Measurements from ENCODE around the gene PTPRD. TPM values are rescaled to one million over a fixed set of nuclear protein-coding genes. Genes with fewer than 3 reads are reported as not detected.
A peak's percentile ranks its signal among the peaks of the same experiment; 100 is the strongest.

PTPRD gene
- total RNA-seq, 2 experiments from 2014 or later = 0.03 TPM; not detected in 1

DNA sequence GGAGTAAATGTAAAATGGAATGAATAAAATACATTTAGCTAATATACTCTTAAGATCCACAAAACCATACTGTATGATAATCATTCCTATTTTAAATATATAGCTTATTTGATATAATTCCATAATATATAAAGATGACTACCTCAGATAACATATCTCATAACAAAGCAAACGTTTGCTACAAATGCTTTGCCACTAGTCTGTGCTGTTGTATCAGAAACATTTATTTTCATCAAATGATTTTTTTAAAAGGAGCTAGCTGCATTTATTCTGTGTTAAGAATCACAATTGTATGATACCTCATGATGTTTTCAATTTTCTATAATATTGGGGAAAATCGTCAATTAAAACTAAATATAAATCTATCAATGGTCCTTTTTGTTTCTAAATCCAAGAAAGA lies 567.2 kb downstream of the PTPRD start:
- no peak overlapping the region for H3K4me2 ChIP-seq (ENCODE audit: low read length)
- intact Hi-C loops (cut with micrococcal nuclease; ENCODE audit: unreplicated experiment) = no loop called here
- CTCF ChIA-PET (ENCODE audit: unreplicated experiment) = no interaction called here
- H3K9me3 ChIP-seq (ENCODE audit: low read length) = no peaks in the 10 kb centered on the region
- no peaks in the 10 kb centered on the region for H3K4me1 ChIP-seq (ENCODE audit: insufficient read depth, low read length, poor library complexity, severe bottlenecking)
- no peaks in the 10 kb centered on the region for H4K20me1 ChIP-seq (ENCODE audit: insufficient read depth, low read length)
- no peak for TF ChIP-seq EZH2phosphoT487 (IDR thresholded peaks at IDR 0.05; ENCODE audit: borderline replicate concordance, low read depth, low read length)
- TF ChIP-seq, protein P1, sequence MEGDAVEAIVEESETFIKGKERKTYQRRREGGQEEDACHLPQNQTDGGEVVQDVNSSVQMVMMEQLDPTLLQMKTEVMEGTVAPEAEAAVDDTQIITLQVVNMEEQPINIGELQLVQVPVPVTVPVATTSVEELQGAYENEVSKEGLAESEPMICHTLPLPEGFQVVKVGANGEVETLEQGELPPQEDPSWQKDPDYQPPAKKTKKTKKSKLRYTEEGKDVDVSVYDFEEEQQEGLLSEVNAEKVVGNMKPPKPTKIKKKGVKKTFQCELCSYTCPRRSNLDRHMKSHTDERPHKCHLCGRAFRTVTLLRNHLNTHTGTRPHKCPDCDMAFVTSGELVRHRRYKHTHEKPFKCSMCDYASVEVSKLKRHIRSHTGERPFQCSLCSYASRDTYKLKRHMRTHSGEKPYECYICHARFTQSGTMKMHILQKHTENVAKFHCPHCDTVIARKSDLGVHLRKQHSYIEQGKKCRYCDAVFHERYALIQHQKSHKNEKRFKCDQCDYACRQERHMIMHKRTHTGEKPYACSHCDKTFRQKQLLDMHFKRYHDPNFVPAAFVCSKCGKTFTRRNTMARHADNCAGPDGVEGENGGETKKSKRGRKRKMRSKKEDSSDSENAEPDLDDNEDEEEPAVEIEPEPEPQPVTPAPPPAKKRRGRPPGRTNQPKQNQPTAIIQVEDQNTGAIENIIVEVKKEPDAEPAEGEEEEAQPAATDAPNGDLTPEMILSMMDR (conservative IDR thresholded peaks at IDR 0.05; ENCODE audit: low read length) = peak; percentile 63
- no peaks in the 10 kb centered on the region for H3K36me3 ChIP-seq (ENCODE audit: insufficient read depth, low read length)
- no TSS peak for BruUV-seq (replicated peaks)
- H3K4me3 ChIP-seq (ENCODE audit: low read depth, low read length, poor library complexity, severe bottlenecking) = no peak overlapping the region
- no peak overlapping the region for H3K27ac ChIP-seq (ENCODE audit: low read depth, low read length, poor library complexity, severe bottlenecking)
- H3K79me2 ChIP-seq (ENCODE audit: insufficient read depth, low read depth, low read length) = no peaks in the 10 kb centered on the region
- no peaks in the 10 kb centered on the region for H3K9me2 ChIP-seq (ENCODE audit: insufficient read depth, low read length)
- DNase-seq (ENCODE audit: low spot score) = peak; percentile 4
- POLR2A ChIA-PET = interaction anchor here (0.7 to 1.0 kb wide), 2 partner anchors 20 to 65 kb away, joined by 3 read pairs; no protein-coding TSS in a partner anchor
- no peak overlapping the region for H2AFZ ChIP-seq (ENCODE audit: low read length)

DNA sequence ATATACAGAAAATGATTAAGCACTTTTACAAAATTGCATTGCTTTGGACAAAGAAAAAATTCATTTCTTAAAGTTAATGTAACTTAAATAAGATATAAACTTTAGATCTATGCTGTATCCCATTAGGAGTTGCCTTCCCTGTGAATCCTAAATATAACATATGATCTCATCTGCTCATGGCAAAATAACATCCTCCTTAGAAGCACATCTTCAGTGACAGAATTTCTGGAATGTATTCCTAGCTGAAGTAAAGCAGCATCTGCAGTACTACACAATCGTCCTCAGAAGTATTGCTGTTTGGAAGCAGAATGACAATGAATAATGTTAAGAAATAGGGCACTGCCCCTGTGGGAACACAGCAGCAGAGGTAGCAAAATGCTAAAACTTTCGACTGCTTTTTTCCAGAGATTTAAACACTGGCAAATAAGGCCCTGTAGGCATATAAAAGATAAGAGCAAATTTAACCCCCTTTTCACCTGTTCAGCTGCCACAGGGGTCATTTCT lies 571.0 kb downstream of the PTPRD start:
- H4K20me1 ChIP-seq (ENCODE audit: insufficient read depth, low read length) = no peaks in the 10 kb centered on the region
- no peak overlapping the region for H3K4me2 ChIP-seq (ENCODE audit: low read length)
- H3K9me3 ChIP-seq (ENCODE audit: low read length) = no peaks in the 10 kb centered on the region
- no peak overlapping the region for H2AFZ ChIP-seq (ENCODE audit: low read length)
- DNase-seq (ENCODE audit: low spot score) = no peak
- TF ChIP-seq EZH2phosphoT487 (IDR thresholded peaks at IDR 0.05; ENCODE audit: borderline replicate concordance, low read depth, low read length) = no peak
- TF ChIP-seq, protein P1 (conservative IDR thresholded peaks at IDR 0.05; ENCODE audit: low read length) = no peak
- H3K79me2 ChIP-seq (ENCODE audit: insufficient read depth, low read depth, low read length) = no peaks in the 10 kb centered on the region
- no peak overlapping the region for H3K4me3 ChIP-seq (ENCODE audit: low read depth, low read length, poor library complexity, severe bottlenecking)
- ChIA-PET CTCF (ENCODE audit: unreplicated experiment) (no interaction called here), POLR2A (no interaction called here)
- H3K4me1 ChIP-seq (ENCODE audit: insufficient read depth, low read length, poor library complexity, severe bottlenecking) = no peaks in the 10 kb centered on the region
- H3K36me3 ChIP-seq (ENCODE audit: insufficient read depth, low read length) = no peaks in the 10 kb centered on the region
- no peaks in the 10 kb centered on the region; the same call in 1 of the 2 replicates for H3K9me2 ChIP-seq (ENCODE audit: insufficient read depth, low read length)
- BruUV-seq (replicated peaks) = no TSS peak
- intact Hi-C loops (cut with micrococcal nuclease; ENCODE audit: unreplicated experiment) = no loop called here
- no peak overlapping the region for H3K27ac ChIP-seq (ENCODE audit: low read depth, low read length, poor library complexity, severe bottlenecking)

DNA sequence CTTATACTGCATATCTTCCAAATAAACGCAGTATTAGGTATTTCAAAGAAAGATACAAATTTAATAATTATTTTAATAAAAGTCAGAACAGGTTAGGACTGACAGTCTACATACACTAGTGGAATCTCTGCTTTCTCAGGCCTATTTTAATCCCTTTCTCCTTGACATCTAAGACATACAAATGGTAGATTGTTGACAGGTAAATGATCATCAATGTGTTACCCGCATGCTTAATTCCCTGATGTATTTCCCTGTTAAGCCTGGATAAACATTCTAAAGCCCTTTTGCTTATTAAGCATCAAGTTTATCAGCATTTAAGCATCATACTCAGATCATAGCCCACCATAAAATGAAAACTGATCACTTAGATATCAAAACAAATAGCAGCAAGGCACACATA lies 576.7 kb downstream of the PTPRD start:
- no peak overlapping the region for H3K4me2 ChIP-seq (ENCODE audit: low read length)
- BruUV-seq (replicated peaks) = no TSS peak
- CTCF ChIA-PET (ENCODE audit: unreplicated experiment) = no interaction called here
- no peak overlapping the region for H3K4me3 ChIP-seq (ENCODE audit: low read depth, low read length, poor library complexity, severe bottlenecking)
- intact Hi-C loops (cut with micrococcal nuclease; ENCODE audit: unreplicated experiment) = no loop called here
- H3K36me3 ChIP-seq (ENCODE audit: insufficient read depth, low read length) = no peaks in the 10 kb centered on the region
- H3K4me1 ChIP-seq (ENCODE audit: insufficient read depth, low read length, poor library complexity, severe bottlenecking) = no peaks in the 10 kb centered on the region
- H3K27ac ChIP-seq (ENCODE audit: low read depth, low read length, poor library complexity, severe bottlenecking) = no peak overlapping the region
- H3K79me2 ChIP-seq (ENCODE audit: insufficient read depth, low read depth, low read length) = no peaks in the 10 kb centered on the region
- H3K9me2 ChIP-seq (ENCODE audit: insufficient read depth, low read length) = no peaks in the 10 kb centered on the region; the same call in 1 of the 2 replicates
- POLR2A ChIA-PET = no interaction called here
- H3K9me3 ChIP-seq (ENCODE audit: low read length) = no peaks in the 10 kb centered on the region
- DNase-seq (ENCODE audit: low spot score) = no peak
- H2AFZ ChIP-seq (ENCODE audit: low read length) = no peak overlapping the region
- H4K20me1 ChIP-seq (ENCODE audit: insufficient read depth, low read length) = no peaks in the 10 kb centered on the region
- no peak for TF ChIP-seq EZH2phosphoT487 (IDR thresholded peaks at IDR 0.05; ENCODE audit: borderline replicate concordance, low read depth, low read length)
- TF ChIP-seq, protein P1 (conservative IDR thresholded peaks at IDR 0.05; ENCODE audit: low read length) = no peak

All from OCI-LY7 (cell line).